Mesenchymal stem cell (in vitro differentiated cells and primary cell): ENCODE data around the gene C1D.

Source experiments
- DNase-seq: peaks from one replicate; pipeline ENCODE4 v3.0.0-alpha.2; 2013
- H2AFZ ChIP-seq: one replicate; pipeline ENCODE4 v1.6.1; 2013; ENCODE audit warnings: low read depth, mild to moderate bottlenecking, control low read depth, inconsistent platforms, low read length, moderate library complexity
- H2AK5ac ChIP-seq: 2 replicates; pipeline ENCODE4 v1.6.1; 2013; ENCODE audit warnings: low read length, moderate library complexity, mild to moderate bottlenecking, inconsistent platforms; ENCODE audit not compliant: severe bottlenecking
- H2BK120ac ChIP-seq: one replicate; pipeline ENCODE4 v1.6.1; 2013; ENCODE audit warnings: low read depth, mild to moderate bottlenecking, inconsistent platforms, low read length, moderate library complexity
- H2BK12ac ChIP-seq, 2 experiments: one replicate each; pipeline ENCODE4 v1.6.1; 2013; ENCODE audit warnings: inconsistent platforms in 2 of 2, low read length in 2 of 2, mild to moderate bottlenecking in 2 of 2, moderate library complexity in 2 of 2, control low read depth in 1 of 2
- H2BK15ac ChIP-seq: one replicate; pipeline ENCODE4 v1.6.1; 2013; ENCODE audit warnings: mild to moderate bottlenecking, low read depth, inconsistent platforms; ENCODE audit not compliant: poor library complexity, severe bottlenecking
- H2BK5ac ChIP-seq: 2 replicates; pipeline ENCODE4 v1.6.1; 2013; ENCODE audit warnings: low read depth, mild to moderate bottlenecking, low read length, control low read depth, inconsistent platforms; ENCODE audit not compliant: poor library complexity, severe bottlenecking
- H3K14ac ChIP-seq, 2 experiments: one replicate each; pipeline ENCODE4 v1.6.1; 2013; ENCODE audit warnings: inconsistent platforms in 2 of 2, low read length in 2 of 2, control low read depth in 1 of 2, mild to moderate bottlenecking in 1 of 2, moderate library complexity in 1 of 2
- H3K18ac ChIP-seq, 2 experiments: one replicate each; pipeline ENCODE4 v1.6.1; 2013; ENCODE audit warnings: inconsistent platforms in 2 of 2, low read length in 2 of 2, control low read depth in 1 of 2, low read depth in 1 of 2, mild to moderate bottlenecking in 1 of 2
- H3K23ac ChIP-seq, 2 experiments: one replicate each; pipeline ENCODE4 v1.6.1; 2013; ENCODE audit warnings: inconsistent platforms in 2 of 2, low read length in 2 of 2, mild to moderate bottlenecking in 2 of 2, moderate library complexity in 2 of 2, control low read depth in 1 of 2
- H3K27ac ChIP-seq: 2 replicates; pipeline ENCODE4 v1.5.1; 2013; ENCODE audit warnings: mild to moderate bottlenecking, moderate library complexity, low read length, control low read depth, inconsistent platforms; ENCODE audit not compliant: poor library complexity, severe bottlenecking
- H3K27me3 ChIP-seq, 2 experiments: 2 replicates each; pipeline versions ENCODE4 v1.6.1 to v1.7.0; 2013; ENCODE audit warnings: low read length in 2 of 2, mild to moderate bottlenecking in 2 of 2, moderate library complexity in 2 of 2, control low read depth in 1 of 2, inconsistent platforms in 1 of 2; ENCODE audit not compliant: control insufficient read depth in 1 of 2, insufficient read depth in 1 of 2
- H3K36me3 ChIP-seq, 2 experiments: 2 replicates each; pipeline versions ENCODE4 v1.6.1 to v1.7.0; 2013; ENCODE audit warnings: low read length in 2 of 2, control low read depth in 1 of 2, inconsistent platforms in 1 of 2, low read depth in 1 of 2, mild to moderate bottlenecking in 1 of 2; ENCODE audit not compliant: insufficient read depth in 2 of 2, control insufficient read depth in 1 of 2
- H3K4ac ChIP-seq, 2 experiments: one replicate each; pipeline ENCODE4 v1.6.1; 2013; ENCODE audit warnings: inconsistent platforms in 2 of 2, low read length in 2 of 2, mild to moderate bottlenecking in 2 of 2, moderate library complexity in 2 of 2, control low read depth in 1 of 2, low read depth in 1 of 2
- H3K4me1 ChIP-seq: 2 replicates; pipeline ENCODE4 v1.6.1; 2013; ENCODE audit warnings: low read depth, low read length, control low read depth; ENCODE audit not compliant: control insufficient read depth, insufficient read depth
- H3K4me2 ChIP-seq: 2 replicates; pipeline ENCODE4 v1.6.1; 2013; ENCODE audit warnings: low read length, mild to moderate bottlenecking, inconsistent platforms; ENCODE audit not compliant: poor library complexity, severe bottlenecking
- H3K4me3 ChIP-seq, 2 experiments: 2 replicates each; pipeline versions ENCODE4 v1.5.1 to v1.7.0; 2013; ENCODE audit warnings: low read length in 2 of 2, mild to moderate bottlenecking in 2 of 2, control low read depth in 1 of 2, low read depth in 1 of 2; ENCODE audit not compliant: insufficient read depth in 1 of 2
- H3K79me1 ChIP-seq: replicated peaks from 2 replicates; pipeline ENCODE4 v1.6.1; 2013; ENCODE audit warnings: mild to moderate bottlenecking, control low read depth, low read length, inconsistent platforms; ENCODE audit not compliant: poor library complexity, severe bottlenecking
- H3K9ac ChIP-seq: 2 replicates; pipeline ENCODE4 v1.7.0; 2013; ENCODE audit warnings: mild to moderate bottlenecking, low read length, moderate library complexity
- H3K9me3 ChIP-seq: 2 replicates; pipeline ENCODE4 v1.7.0; 2013; ENCODE audit warnings: mild to moderate bottlenecking, low read length; ENCODE audit not compliant: control insufficient read depth
- H4K8ac ChIP-seq: one replicate; pipeline ENCODE4 v1.6.1; 2013; ENCODE audit warnings: inconsistent platforms, mild to moderate bottlenecking, low read length, moderate library complexity
- H4K91ac ChIP-seq: one replicate; pipeline ENCODE4 v1.6.1; 2013; ENCODE audit warnings: mild to moderate bottlenecking, low read length, inconsistent platforms
- WGBS: methylation state at CpG from one replicate; pipeline ENCODE4 v1.1.7; 2013; ENCODE audit warnings: mixed read lengths; 5-methylcytosine and 5-hydroxymethylcytosine counted together

C1D gene

DNA sequence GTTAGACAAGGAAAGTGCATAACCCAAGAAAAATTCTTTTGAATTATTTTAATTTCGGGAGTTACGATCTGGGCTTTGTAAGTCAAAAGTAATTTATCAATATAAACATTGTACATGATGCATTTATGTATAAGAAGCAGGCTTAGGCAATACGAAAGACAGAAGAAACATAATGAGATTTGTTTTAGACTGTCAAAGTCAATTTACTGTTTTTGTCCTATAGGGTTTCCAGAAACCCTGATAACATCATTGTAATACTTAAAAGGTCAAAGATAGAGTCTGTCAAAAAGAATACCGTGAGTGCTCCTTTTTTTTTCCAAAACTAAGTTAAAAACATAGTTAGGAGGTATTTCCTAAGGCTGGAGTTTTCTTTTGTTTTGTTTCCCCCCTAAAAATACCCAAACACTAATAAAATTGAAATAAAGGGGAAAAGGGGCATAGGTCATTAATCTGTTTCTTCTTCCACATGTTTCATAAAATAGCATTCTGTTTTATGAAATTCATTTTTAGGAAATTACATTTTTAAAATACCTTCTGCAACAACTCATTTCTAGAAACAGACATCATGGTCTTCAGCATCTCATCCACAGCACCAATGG, 16.1 kb downstream of the C1D start:
- Histone ChIP-seq H3K18ac (no peak overlapping the region), H2BK120ac (no peak overlapping the region), H2AFZ (no peak overlapping the region), H3K23ac (no peak overlapping the region), H2BK12ac (no peak overlapping the region), H3K4me1 (no peaks in the 10 kb centered on the region), H3K79me1 (peaks cover 15% of the 10 kb centered on the region), H4K91ac (no peak overlapping the region), H3K27ac (no peak overlapping the region), H2BK5ac (no peak overlapping the region), H3K27me3 (no peaks in the 10 kb centered on the region), H3K14ac (no peak overlapping the region), H2AK5ac (no peak overlapping the region), H3K36me3 (peaks cover 0 to 23% of the 10 kb centered on the region in 2 experiments), H3K4me2 (no peak overlapping the region), H2BK15ac (no peak overlapping the region), H3K9me3 (no peaks in the 10 kb centered on the region), H3K4ac (no peak overlapping the region), H3K4me3 (no peak overlapping the region), H4K8ac (no peak overlapping the region), H3K9ac (no peak overlapping the region)
- DNase-seq = no peak
- no CpG with 5 or more reads among the region's 4 CpGs for WGBS

- Histone ChIP-seq H2BK15ac (no peak overlapping the region), H3K14ac (no peak overlapping the region), H3K27ac (no peak overlapping the region), H3K36me3 (peaks cover 0 to 27% of the 10 kb centered on the region in 2 experiments), H2BK12ac (no peak overlapping the region), H3K18ac (no peak overlapping the region), H3K79me1 (peaks cover 11% of the 10 kb centered on the region), H3K4ac (no peak overlapping the region), H2BK120ac (no peak overlapping the region), H2BK5ac (no peak overlapping the region), H2AFZ (no peak overlapping the region), H4K8ac (no peak overlapping the region), H2AK5ac (no peak overlapping the region), H3K4me1 (no peaks in the 10 kb centered on the region), H3K9me3 (no peaks in the 10 kb centered on the region), H4K91ac (no peak overlapping the region), H3K4me2 (no peak overlapping the region), H3K4me3 (no peak overlapping the region), H3K9ac (no peak overlapping the region), H3K23ac (no peak overlapping the region), H3K27me3 (no peaks in the 10 kb centered on the region)
- no peak for DNase-seq
Measured at GRCh38 chr2:68046224-68046623, 16.6 kb downstream of the C1D start.

DNA sequence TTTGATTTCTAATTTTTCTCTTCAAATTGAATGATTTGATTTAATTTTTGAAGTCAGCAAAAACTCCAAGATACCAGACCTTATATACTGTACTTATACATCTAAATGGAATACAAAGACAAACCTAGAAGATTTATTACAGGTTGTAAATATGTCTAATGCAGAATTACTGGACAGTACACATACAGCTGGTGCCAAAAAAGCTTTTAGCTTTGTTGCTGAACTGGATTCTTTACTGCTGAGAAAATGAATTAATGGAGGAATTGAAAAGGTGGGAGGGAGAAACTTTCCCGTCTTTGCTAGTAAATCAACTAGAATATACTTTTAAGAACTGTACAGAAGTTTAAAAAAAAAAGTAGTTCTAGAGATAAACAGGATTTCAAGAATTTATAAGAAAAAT, 17.5 kb downstream of the C1D start:
- peaks cover 0 to 27% of the 10 kb centered on the region in 2 experiments for H3K36me3 ChIP-seq
- no CpG with 5 or more reads among the region's 1 CpG for WGBS

DNA sequence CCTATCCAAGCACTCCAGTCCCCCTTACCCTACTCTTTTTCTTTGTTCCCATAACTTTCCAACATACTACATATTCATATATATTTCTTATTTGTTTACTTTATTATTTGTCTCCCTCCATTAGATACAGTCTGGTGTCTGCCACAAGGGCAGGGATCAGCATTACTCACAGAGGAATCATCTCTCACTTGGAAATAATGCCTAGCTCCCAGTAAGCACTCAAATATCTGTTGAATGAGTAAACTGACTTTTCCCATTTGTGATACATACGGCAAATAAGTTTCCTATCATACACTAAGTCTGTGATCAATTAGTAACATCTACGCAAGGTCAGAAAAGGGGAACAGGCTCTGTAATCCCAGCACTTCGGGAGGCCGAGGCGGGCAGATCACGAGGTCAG, 18.7 kb downstream of the C1D start:
- peak overlapping the region in 1 of 2 experiments; percentile 84 for H3K18ac ChIP-seq
- H3K4ac ChIP-seq = no peak overlapping the region
- H3K27me3 ChIP-seq = no peaks in the 10 kb centered on the region
- peaks cover 0 to 27% of the 10 kb centered on the region in 2 experiments for H3K36me3 ChIP-seq
- H3K4me3 ChIP-seq = no peak overlapping the region
- no peak overlapping the region for H2BK15ac ChIP-seq
- H3K9me3 ChIP-seq = no peaks in the 10 kb centered on the region
- H2AK5ac ChIP-seq = no peak overlapping the region
- H4K91ac ChIP-seq = no peak overlapping the region
- peak; percentile 86 for DNase-seq
- no peak overlapping the region for H2BK12ac ChIP-seq
- no peak overlapping the region for H4K8ac ChIP-seq
- H3K27ac ChIP-seq = no peak overlapping the region
- H3K14ac ChIP-seq = no peak overlapping the region
- H3K9ac ChIP-seq = peak overlapping the region; percentile 48
- WGBS = 50% methylated on average over 6 of the region's 6 CpGs
- H2BK120ac ChIP-seq = no peak overlapping the region
- no peak overlapping the region for H3K23ac ChIP-seq
- H2BK5ac ChIP-seq = no peak overlapping the region
- no peak overlapping the region for H2AFZ ChIP-seq
- peaks cover 6% of the 10 kb centered on the region for H3K79me1 ChIP-seq
- H3K4me1 ChIP-seq = no peaks in the 10 kb centered on the region
- no peak overlapping the region for H3K4me2 ChIP-seq

More for the DNA sequence above, 17.5 kb downstream of the C1D start:
- H3K4me3 ChIP-seq = no peak overlapping the region
- H3K27me3 ChIP-seq = no peaks in the 10 kb centered on the region
- no peak overlapping the region for H2AK5ac ChIP-seq
- H3K9me3 ChIP-seq = no peaks in the 10 kb centered on the region
- H3K14ac ChIP-seq = no peak overlapping the region
- no peak overlapping the region for H3K4ac ChIP-seq
- H2BK120ac ChIP-seq = no peak overlapping the region
- H3K27ac ChIP-seq = no peak overlapping the region
- H3K18ac ChIP-seq = no peak overlapping the region
- H2BK15ac ChIP-seq = no peak overlapping the region
- H2AFZ ChIP-seq = no peak overlapping the region
- H2BK5ac ChIP-seq = no peak overlapping the region
- no peak overlapping the region for H4K91ac ChIP-seq
- no peak overlapping the region for H2BK12ac ChIP-seq
- no peak overlapping the region for H3K23ac ChIP-seq
- no peak overlapping the region for H4K8ac ChIP-seq
- peaks cover 7% of the 10 kb centered on the region for H3K79me1 ChIP-seq
- H3K4me1 ChIP-seq = no peaks in the 10 kb centered on the region
- peak; percentile 65 for DNase-seq
- H3K9ac ChIP-seq = no peak overlapping the region
- no peak overlapping the region for H3K4me2 ChIP-seq
